Measurements from ENCODE around the gene IL20. TPM values are rescaled to one million over a fixed set of nuclear protein-coding genes. Genes with fewer than 3 reads are reported as not detected.

IL20 gene
- total and polyA plus RNA-seq, 10 of the 15 experiments (the other 5 are each of a cell fraction or from before 2014, with no cell fraction given), result 0.08 to 0.13 TPM; not detected in 8

DNA sequence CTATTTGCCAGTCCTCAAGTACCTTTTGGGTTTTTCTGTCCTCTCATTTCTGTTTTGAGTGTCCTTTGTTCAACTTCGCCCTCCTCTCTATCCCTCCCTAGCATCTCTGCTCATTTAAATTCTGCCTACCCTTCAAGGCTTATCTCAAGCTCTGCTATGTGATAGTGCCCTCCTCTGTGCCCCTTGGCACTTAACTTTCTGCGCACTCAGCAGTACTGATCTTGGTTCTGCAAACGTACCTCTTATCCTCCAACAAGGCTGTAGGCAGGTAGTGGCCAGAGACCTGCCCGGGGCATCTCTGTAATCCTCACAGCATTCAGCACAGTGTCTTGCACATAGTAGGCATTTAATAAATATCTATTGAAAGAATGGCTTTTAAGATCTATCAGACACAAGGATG lies 5.3 kb upstream of the IL20 start:
- no peaks in the 10 kb centered on the region for H3K9me3 ChIP-seq (replicated peaks; ENCODE audit: control insufficient read depth, insufficient read depth, low read length)
- ATAC-seq, result no peak
- ChIA-PET CTCF (interaction anchor here (1.1 to 6.8 kb wide), 7 partner anchors 43 to 146 kb away, joined by 3 to 52 read pairs (median 6); no protein-coding TSS in a partner anchor), RAD21 (ENCODE audit: unreplicated experiment) (interaction anchor here (1.0 to 2.0 kb wide), 2 partner anchors 51 to 134 kb away, joined by 3 to 6 read pairs; no protein-coding TSS in a partner anchor), SMC1A (ENCODE audit: uncharacterized antibody, unreplicated experiment) (interaction anchor here (0.8 to 1.6 kb wide), 5 partner anchors 12 to 125 kb away, joined by 3 to 4 read pairs (median 4); no protein-coding TSS in a partner anchor), POLR2A (interaction anchor here (0.6 to 0.9 kb wide), 2 partner anchors 18 to 71 kb away, joined by 3 read pairs; no protein-coding TSS in a partner anchor)
- H3K36me3 ChIP-seq (ENCODE audit: control insufficient read depth in 2 of 2, insufficient read depth in 2 of 2, low read length in 1 of 2), result no peaks in the 10 kb centered on the region
- H3K27ac ChIP-seq (ENCODE audit: control insufficient read depth, insufficient read depth), result no peak overlapping the region
- no peak overlapping the region for H3K4me3 ChIP-seq
- H3K4me2 ChIP-seq (ENCODE audit: control insufficient read depth, insufficient read depth), result no peak overlapping the region
- no peak overlapping the region for H2AFZ ChIP-seq (ENCODE audit: control insufficient read depth, low read depth, low read length)
- 64% methylated on average over 4 of the region's 4 CpGs for WGBS (ENCODE audit: insufficient coverage, insufficient replicate concordance, low lambda C conversion rate, missing lambda C conversion rate)
- TF ChIP-seq NR2C1 (IDR thresholded peaks at IDR 0.05), result no peak
- no peak for TF ChIP-seq NFYB (IDR thresholded peaks at IDR 0.05; ENCODE audit: insufficient read depth, low read depth, low read length)
- TF ChIP-seq, protein P1, sequence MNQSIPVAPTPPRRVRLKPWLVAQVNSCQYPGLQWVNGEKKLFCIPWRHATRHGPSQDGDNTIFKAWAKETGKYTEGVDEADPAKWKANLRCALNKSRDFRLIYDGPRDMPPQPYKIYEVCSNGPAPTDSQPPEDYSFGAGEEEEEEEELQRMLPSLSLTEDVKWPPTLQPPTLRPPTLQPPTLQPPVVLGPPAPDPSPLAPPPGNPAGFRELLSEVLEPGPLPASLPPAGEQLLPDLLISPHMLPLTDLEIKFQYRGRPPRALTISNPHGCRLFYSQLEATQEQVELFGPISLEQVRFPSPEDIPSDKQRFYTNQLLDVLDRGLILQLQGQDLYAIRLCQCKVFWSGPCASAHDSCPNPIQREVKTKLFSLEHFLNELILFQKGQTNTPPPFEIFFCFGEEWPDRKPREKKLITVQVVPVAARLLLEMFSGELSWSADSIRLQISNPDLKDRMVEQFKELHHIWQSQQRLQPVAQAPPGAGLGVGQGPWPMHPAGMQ (IDR thresholded peaks at IDR 0.05; ENCODE audit: borderline replicate concordance), result no peak
- TF ChIP-seq POLR2AphosphoS2 (IDR thresholded peaks at IDR 0.05; ENCODE audit: low read depth, low read length), result no peak
- TF ChIP-seq, protein P2, sequence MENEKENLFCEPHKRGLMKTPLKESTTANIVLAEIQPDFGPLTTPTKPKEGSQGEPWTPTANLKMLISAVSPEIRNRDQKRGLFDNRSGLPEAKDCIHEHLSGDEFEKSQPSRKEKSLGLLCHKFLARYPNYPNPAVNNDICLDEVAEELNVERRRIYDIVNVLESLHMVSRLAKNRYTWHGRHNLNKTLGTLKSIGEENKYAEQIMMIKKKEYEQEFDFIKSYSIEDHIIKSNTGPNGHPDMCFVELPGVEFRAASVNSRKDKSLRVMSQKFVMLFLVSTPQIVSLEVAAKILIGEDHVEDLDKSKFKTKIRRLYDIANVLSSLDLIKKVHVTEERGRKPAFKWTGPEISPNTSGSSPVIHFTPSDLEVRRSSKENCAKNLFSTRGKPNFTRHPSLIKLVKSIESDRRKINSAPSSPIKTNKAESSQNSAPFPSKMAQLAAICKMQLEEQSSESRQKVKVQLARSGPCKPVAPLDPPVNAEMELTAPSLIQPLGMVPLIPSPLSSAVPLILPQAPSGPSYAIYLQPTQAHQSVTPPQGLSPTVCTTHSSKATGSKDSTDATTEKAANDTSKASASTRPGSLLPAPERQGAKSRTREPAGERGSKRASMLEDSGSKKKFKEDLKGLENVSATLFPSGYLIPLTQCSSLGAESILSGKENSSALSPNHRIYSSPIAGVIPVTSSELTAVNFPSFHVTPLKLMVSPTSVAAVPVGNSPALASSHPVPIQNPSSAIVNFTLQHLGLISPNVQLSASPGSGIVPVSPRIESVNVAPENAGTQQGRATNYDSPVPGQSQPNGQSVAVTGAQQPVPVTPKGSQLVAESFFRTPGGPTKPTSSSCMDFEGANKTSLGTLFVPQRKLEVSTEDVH (IDR thresholded peaks at IDR 0.05; ENCODE audit: low read depth, partially characterized antibody), result no peak
- TF ChIP-seq EZH2 (IDR thresholded peaks at IDR 0.05; ENCODE audit: borderline replicate concordance, control insufficient read depth, low read depth, low read length), result no peak
- no peak for TF ChIP-seq BMI1 (IDR thresholded peaks at IDR 0.05; ENCODE audit: borderline replicate concordance)
- TF ChIP-seq IRF4 (IDR thresholded peaks at IDR 0.05; ENCODE audit: low read depth, low read length), result no peak
- no peak for TF ChIP-seq SRF (IDR thresholded peaks at IDR 0.05; ENCODE audit: low read depth in 2 of 2, low read length in 2 of 2)
- TF ChIP-seq, protein P3, sequence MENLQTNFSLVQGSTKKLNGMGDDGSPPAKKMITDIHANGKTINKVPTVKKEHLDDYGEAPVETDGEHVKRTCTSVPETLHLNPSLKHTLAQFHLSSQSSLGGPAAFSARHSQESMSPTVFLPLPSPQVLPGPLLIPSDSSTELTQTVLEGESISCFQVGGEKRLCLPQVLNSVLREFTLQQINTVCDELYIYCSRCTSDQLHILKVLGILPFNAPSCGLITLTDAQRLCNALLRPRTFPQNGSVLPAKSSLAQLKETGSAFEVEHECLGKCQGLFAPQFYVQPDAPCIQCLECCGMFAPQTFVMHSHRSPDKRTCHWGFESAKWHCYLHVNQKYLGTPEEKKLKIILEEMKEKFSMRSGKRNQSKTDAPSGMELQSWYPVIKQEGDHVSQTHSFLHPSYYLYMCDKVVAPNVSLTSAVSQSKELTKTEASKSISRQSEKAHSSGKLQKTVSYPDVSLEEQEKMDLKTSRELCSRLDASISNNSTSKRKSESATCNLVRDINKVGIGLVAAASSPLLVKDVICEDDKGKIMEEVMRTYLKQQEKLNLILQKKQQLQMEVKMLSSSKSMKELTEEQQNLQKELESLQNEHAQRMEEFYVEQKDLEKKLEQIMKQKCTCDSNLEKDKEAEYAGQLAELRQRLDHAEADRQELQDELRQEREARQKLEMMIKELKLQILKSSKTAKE (IDR thresholded peaks at IDR 0.05; ENCODE audit: low read depth, poor library complexity, severe bottlenecking), result no peak
- no peak for TF ChIP-seq SREBF2 (IDR thresholded peaks at IDR 0.05; ENCODE audit: low read length)
- TF ChIP-seq, protein P4, sequence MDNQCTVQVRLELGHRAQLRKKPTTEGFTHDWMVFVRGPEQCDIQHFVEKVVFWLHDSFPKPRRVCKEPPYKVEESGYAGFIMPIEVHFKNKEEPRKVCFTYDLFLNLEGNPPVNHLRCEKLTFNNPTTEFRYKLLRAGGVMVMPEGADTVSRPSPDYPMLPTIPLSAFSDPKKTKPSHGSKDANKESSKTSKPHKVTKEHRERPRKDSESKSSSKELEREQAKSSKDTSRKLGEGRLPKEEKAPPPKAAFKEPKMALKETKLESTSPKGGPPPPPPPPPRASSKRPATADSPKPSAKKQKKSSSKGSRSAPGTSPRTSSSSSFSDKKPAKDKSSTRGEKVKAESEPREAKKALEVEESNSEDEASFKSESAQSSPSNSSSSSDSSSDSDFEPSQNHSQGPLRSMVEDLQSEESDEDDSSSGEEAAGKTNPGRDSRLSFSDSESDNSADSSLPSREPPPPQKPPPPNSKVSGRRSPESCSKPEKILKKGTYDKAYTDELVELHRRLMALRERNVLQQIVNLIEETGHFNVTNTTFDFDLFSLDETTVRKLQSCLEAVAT (IDR thresholded peaks at IDR 0.05), result no peak
- intact Hi-C loops (cut with micrococcal nuclease; ENCODE audit: unreplicated experiment) (no loop called here), in situ Hi-C loops (cut with MboI) (no loop called here)
- no peaks in the 10 kb centered on the region for H4K20me1 ChIP-seq (ENCODE audit: control insufficient read depth, insufficient read depth)
- no peaks in the 10 kb centered on the region for H3K79me2 ChIP-seq (ENCODE audit: control insufficient read depth, insufficient read depth, low read length)
- DNase-seq (ENCODE audit: low read depth, low spot score), result no peak
- BruUV-seq (replicated peaks), result no TSS peak
- H3K27me3 ChIP-seq (replicated peaks in 1 of 2; ENCODE audit: control insufficient read depth in 2 of 2, insufficient read depth in 2 of 2, low read length in 1 of 2), result peaks cover 0 to 2% of the 10 kb centered on the region in 2 experiments; a peak in 1 of 4 replicates
- no peak for FAIRE-seq
- no peaks in the 10 kb centered on the region for H3K4me1 ChIP-seq (ENCODE audit: control insufficient read depth, insufficient read depth, low read length)
- H3K9ac ChIP-seq (ENCODE audit: control insufficient read depth, insufficient read depth, low read length), result no peak overlapping the region

Data from GM12878 (cell line).